Karpas-422 (cell line): ENCODE measurements around the gene SH3TC1. TPM values are rescaled to one million over a fixed set of nuclear protein-coding genes. Genes with fewer than 3 reads are reported as not detected.

Experiments used
- DNase-seq: peaks from one replicate; pipeline ENCODE4 v3.0.0-alpha.2; 2015
- H2AFZ ChIP-seq: fragments of 200-600 bp; sonication (generic); 2 replicates; pipeline ENCODE4 v1.6.1; 2014; ENCODE audit warnings: antibody characterized with exemption, low read length, mixed read lengths
- H3K27ac ChIP-seq: fragments of 200-600 bp; sonication (generic); 2 replicates; pipeline ENCODE4 v1.5.1; 2014; ENCODE audit warnings: mild to moderate bottlenecking, low read length, moderate library complexity
- H3K27me3 ChIP-seq: fragments of 200-600 bp; sonication (generic); 2 replicates; pipeline ENCODE4 v1.6.1; 2014; ENCODE audit warnings: low read length, mixed read lengths
- H3K36me3 ChIP-seq: fragments of 200-600 bp; sonication (generic); 2 replicates; pipeline ENCODE4 v1.6.1; 2014; ENCODE audit warnings: low read length, mixed read lengths; ENCODE audit not compliant: insufficient read depth
- H3K4me1 ChIP-seq: fragments of 200-600 bp; sonication (generic); 2 replicates; pipeline ENCODE4 v1.6.1; 2014; ENCODE audit warnings: mild to moderate bottlenecking, low read length, mixed read lengths
- H3K4me2 ChIP-seq: fragments of 200-600 bp; sonication (generic); 2 replicates; pipeline ENCODE4 v1.6.1; 2014; ENCODE audit warnings: low read length, low read depth, mild to moderate bottlenecking; ENCODE audit not compliant: poor library complexity, severe bottlenecking
- H3K4me3 ChIP-seq: fragments of 200-600 bp; sonication (generic); 2 replicates; pipeline ENCODE4 v1.5.1; 2014; ENCODE audit warnings: mild to moderate bottlenecking, antibody characterized with exemption, low read length, mixed read lengths
- H3K79me2 ChIP-seq: fragments of 200-600 bp; sonication (generic); 2 replicates; pipeline ENCODE4 v1.6.1; 2014; ENCODE audit warnings: mild to moderate bottlenecking, low read length, mixed read lengths
- H3K9ac ChIP-seq: fragments of 200-600 bp; sonication (generic); 2 replicates; pipeline ENCODE4 v1.6.0; 2014; ENCODE audit warnings: low read length
- H3K9me2 ChIP-seq: fragments of 200-600 bp; sonication (generic), shearing (Covaris generic); replicated peaks from 2 replicates; pipeline ENCODE4 v1.6.0; 2014; ENCODE audit warnings: mild to moderate bottlenecking, low read length, moderate library complexity; ENCODE audit not compliant: insufficient read depth
- H3K9me3 ChIP-seq: fragments of 300-700, 200-600 bp; sonication (generic); 2 replicates; pipeline ENCODE4 v1.6.1; 2014; ENCODE audit warnings: low read length, mixed read lengths
- H4K20me1 ChIP-seq: fragments of 200-600 bp; sonication (generic); 2 replicates; pipeline ENCODE4 v1.6.1; 2014; ENCODE audit warnings: mild to moderate bottlenecking, antibody characterized with exemption, low read length, low read depth; ENCODE audit not compliant: insufficient read depth
- total RNA-seq: library from RNA; depleted of rRNA; stranded (reverse); fragments of >200 nt; shearing (Covaris generic); gene quantifications from 2 replicates; pipeline ENCODE4 v1.2.3, GENCODE V29; 2014; ENCODE audit warnings: low replicate concordance

SH3TC1 gene
- total RNA-seq, 1 experiment from 2014 or later, result 6.9 TPM

- Histone ChIP-seq H3K4me3 (no peak overlapping the region), H2AFZ (no peak overlapping the region), H3K9me2 (no peaks in the 10 kb centered on the region), H3K36me3 (no peaks in the 10 kb centered on the region), H3K9ac (no peak overlapping the region), H4K20me1 (no peaks in the 10 kb centered on the region), H3K9me3 (no peaks in the 10 kb centered on the region), H3K4me2 (no peak overlapping the region), H3K79me2 (no peaks in the 10 kb centered on the region), H3K27ac (no peak overlapping the region), H3K4me1 (no peaks in the 10 kb centered on the region), H3K27me3 (no peaks in the 10 kb centered on the region)
- no peak for DNase-seq
These were observed 47.1 kb downstream of the SH3TC1 start for GRCh38 chr4:8245884-8246833.

GRCh38 chr4:8247047-8247930 lies 48.2 kb downstream of the SH3TC1 start:
- H3K36me3 ChIP-seq, result no peaks in the 10 kb centered on the region
- H3K9ac ChIP-seq, result no peak overlapping the region
- H3K27ac ChIP-seq, result no peak overlapping the region
- H2AFZ ChIP-seq, result no peak overlapping the region
- no peak overlapping the region for H3K4me2 ChIP-seq
- H3K4me3 ChIP-seq, result no peak overlapping the region
- H3K79me2 ChIP-seq, result no peaks in the 10 kb centered on the region
- DNase-seq, result no peak
- H3K27me3 ChIP-seq, result no peaks in the 10 kb centered on the region
- H3K9me2 ChIP-seq, result no peaks in the 10 kb centered on the region
- H3K9me3 ChIP-seq, result no peaks in the 10 kb centered on the region
- H4K20me1 ChIP-seq, result no peaks in the 10 kb centered on the region
- H3K4me1 ChIP-seq, result no peaks in the 10 kb centered on the region

GRCh38 chr4:8248091-8248490 lies 49.0 kb downstream of the SH3TC1 start:
- Histone ChIP-seq H3K36me3 (no peaks in the 10 kb centered on the region), H4K20me1 (no peaks in the 10 kb centered on the region), H3K4me1 (no peaks in the 10 kb centered on the region), H2AFZ (no peak overlapping the region), H3K79me2 (no peaks in the 10 kb centered on the region), H3K27me3 (no peaks in the 10 kb centered on the region), H3K27ac (no peak overlapping the region), H3K9me2 (no peaks in the 10 kb centered on the region), H3K9ac (no peak overlapping the region), H3K9me3 (no peaks in the 10 kb centered on the region), H3K4me3 (no peak overlapping the region), H3K4me2 (no peak overlapping the region)
- DNase-seq, result no peak

GRCh38 chr4:8250227-8250626 lies 51.1 kb downstream of the SH3TC1 start:
- no peak overlapping the region for H3K4me2 ChIP-seq
- no peaks in the 10 kb centered on the region for H3K4me1 ChIP-seq
- no peak overlapping the region for H2AFZ ChIP-seq
- DNase-seq, result no peak
- no peaks in the 10 kb centered on the region for H3K9me2 ChIP-seq
- no peak overlapping the region for H3K27ac ChIP-seq
- no peaks in the 10 kb centered on the region for H4K20me1 ChIP-seq
- H3K79me2 ChIP-seq, result no peaks in the 10 kb centered on the region
- no peaks in the 10 kb centered on the region for H3K36me3 ChIP-seq
- no peak overlapping the region for H3K9ac ChIP-seq
- H3K9me3 ChIP-seq, result no peaks in the 10 kb centered on the region
- no peak overlapping the region for H3K4me3 ChIP-seq
- H3K27me3 ChIP-seq, result no peaks in the 10 kb centered on the region

GRCh38 chr4:8250637-8251036 lies 51.5 kb downstream of the SH3TC1 start:
- Histone ChIP-seq H3K79me2 (no peaks in the 10 kb centered on the region), H4K20me1 (no peaks in the 10 kb centered on the region), H3K27ac (no peak overlapping the region), H3K9me2 (no peaks in the 10 kb centered on the region), H2AFZ (no peak overlapping the region), H3K9ac (no peak overlapping the region), H3K27me3 (no peaks in the 10 kb centered on the region), H3K4me2 (no peak overlapping the region), H3K36me3 (no peaks in the 10 kb centered on the region), H3K4me3 (no peak overlapping the region), H3K4me1 (no peaks in the 10 kb centered on the region), H3K9me3 (no peaks in the 10 kb centered on the region)
- no peak for DNase-seq

GRCh38 chr4:8251110-8251883 lies 52.2 kb downstream of the SH3TC1 start:
- Histone ChIP-seq H3K27me3 (no peaks in the 10 kb centered on the region), H3K79me2 (no peaks in the 10 kb centered on the region), H4K20me1 (no peaks in the 10 kb centered on the region), H3K36me3 (no peaks in the 10 kb centered on the region), H3K9me2 (no peaks in the 10 kb centered on the region), H3K27ac (no peak overlapping the region), H3K9ac (no peak overlapping the region), H2AFZ (no peak overlapping the region), H3K9me3 (no peaks in the 10 kb centered on the region), H3K4me2 (no peak overlapping the region), H3K4me1 (no peaks in the 10 kb centered on the region), H3K4me3 (no peak overlapping the region)
- no peak for DNase-seq

GRCh38 chr4:8252301-8253173 lies 53.4 kb downstream of the SH3TC1 start:
- H2AFZ ChIP-seq, result no peak overlapping the region
- H3K36me3 ChIP-seq, result no peaks in the 10 kb centered on the region
- H4K20me1 ChIP-seq, result no peaks in the 10 kb centered on the region
- no peak overlapping the region for H3K9ac ChIP-seq
- no peak for DNase-seq
- H3K4me1 ChIP-seq, result no peaks in the 10 kb centered on the region
- H3K4me2 ChIP-seq, result no peak overlapping the region
- no peak overlapping the region for H3K4me3 ChIP-seq
- H3K27ac ChIP-seq, result no peak overlapping the region
- H3K27me3 ChIP-seq, result no peaks in the 10 kb centered on the region
- H3K9me2 ChIP-seq, result no peaks in the 10 kb centered on the region
- no peaks in the 10 kb centered on the region for H3K9me3 ChIP-seq
- no peaks in the 10 kb centered on the region for H3K79me2 ChIP-seq
